Epithelial cell of esophagus (primary cell): ENCODE measurements around the gene SPATA18.
A peak's percentile ranks its signal among the peaks of the same experiment; 100 is the strongest.

Source experiments
- DNase-seq: peaks from one replicate; pipeline ENCODE4 v3.0.0; 2010; ENCODE audit warnings: low read depth
- H3K4me3 ChIP-seq: 2 replicates; pipeline ENCODE4 v1.5.1; 2011; ENCODE audit warnings: mild to moderate bottlenecking, low read length, control low read depth
- CTCF ChIP-seq: IDR thresholded peaks from 2 replicates; pipeline ENCODE4 v1.5.1; 2011; ENCODE audit warnings: low read depth, mild to moderate bottlenecking, low read length, control low read depth, inconsistent platforms; ENCODE audit not compliant: insufficient read depth; ENCODE audit errors: missing control alignments

SPATA18 gene

DNA sequence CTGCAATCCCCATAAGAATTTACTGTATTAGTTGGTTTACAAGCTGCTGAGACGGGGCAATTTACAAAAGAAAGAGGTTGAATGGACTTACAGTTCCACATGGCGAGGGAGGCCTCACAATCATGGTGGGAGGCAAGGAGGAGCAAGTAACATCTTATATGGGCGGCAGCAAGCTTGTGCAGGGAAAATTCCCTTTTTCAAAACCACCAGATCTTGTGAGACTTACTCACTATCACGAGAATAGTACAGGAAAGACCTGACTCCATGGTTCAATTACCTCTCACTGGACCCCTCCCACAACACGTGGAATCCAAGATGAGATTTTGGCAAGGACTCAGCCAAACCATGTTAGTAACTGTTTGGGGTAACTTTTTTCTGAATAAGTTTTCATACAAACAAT lies 1.8 kb upstream of the SPATA18 start:
- no peak overlapping the region for H3K4me3 ChIP-seq
- TF ChIP-seq CTCF: no peak
- no peak for DNase-seq

GRCh38 chr4:52051615-52052474 lies 741 bp downstream of the SPATA18 start:
- peak; percentile 98 for DNase-seq
- H3K4me3 ChIP-seq: peak overlapping the region; percentile 93
- no peak for TF ChIP-seq CTCF

- H3K4me3 ChIP-seq: peak overlapping the region; percentile 93
- peak; percentile 47 for DNase-seq
- no peak for TF ChIP-seq CTCF
These were observed 1.3 kb downstream of the SPATA18 start for GRCh38 chr4:52052475-52052780.

DNA sequence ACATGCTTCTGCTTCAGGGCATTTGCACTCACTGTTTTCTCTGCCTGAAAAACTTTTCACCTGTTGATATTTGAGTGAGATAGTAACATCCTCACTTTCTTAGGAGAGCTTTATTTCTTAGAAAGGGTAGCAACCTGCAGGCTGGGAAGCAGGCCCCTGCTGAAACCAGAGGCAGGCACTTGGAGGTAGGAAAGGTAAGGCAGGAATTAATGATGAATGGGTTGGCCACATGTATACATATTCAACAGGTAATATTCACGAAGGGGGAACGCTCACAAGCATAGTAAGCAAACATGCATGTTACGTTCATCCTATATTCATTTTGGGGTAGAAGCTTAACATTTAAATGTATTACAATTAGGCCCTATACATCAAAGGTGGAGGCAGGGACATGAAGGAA lies 3.1 kb downstream of the SPATA18 start:
- DNase-seq: no peak
- H3K4me3 ChIP-seq: no peak overlapping the region
- TF ChIP-seq CTCF: no peak

DNA sequence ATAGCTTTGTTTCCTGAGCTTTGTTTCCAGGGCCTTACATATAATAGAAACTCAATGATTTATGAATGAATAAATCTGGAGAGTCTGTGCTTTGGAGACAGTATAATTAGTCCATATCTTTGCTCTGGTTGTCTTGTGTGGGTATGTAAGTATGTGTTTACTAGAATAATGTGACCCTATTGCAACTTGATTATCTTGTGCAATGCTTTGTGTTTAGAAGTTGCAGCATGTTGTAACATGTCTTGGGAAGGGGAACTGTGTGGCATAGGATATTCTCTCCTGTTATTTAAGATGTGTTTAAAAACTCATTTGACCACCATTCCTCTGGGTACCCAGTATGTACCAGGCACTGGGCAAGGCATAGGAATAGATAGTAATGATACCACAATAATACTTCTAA lies 6.1 kb downstream of the SPATA18 start:
- H3K4me3 ChIP-seq: no peak overlapping the region

GRCh38 chr4:52058275-52058674 lies 7.2 kb downstream of the SPATA18 start:
- H3K4me3 ChIP-seq: no peak overlapping the region
- TF ChIP-seq CTCF: no peak
- DNase-seq: no peak

More for the DNA sequence above, 6.1 kb downstream of the SPATA18 start:
- TF ChIP-seq CTCF: no peak
- DNase-seq: peak; percentile 64

- DNase-seq: peak; percentile 92
- no peak for TF ChIP-seq CTCF
- no peak overlapping the region for H3K4me3 ChIP-seq
These were observed 8.3 kb downstream of the SPATA18 start for GRCh38 chr4:52059372-52059771.
